ENCODE data around the gene SPATA13. TPM values are rescaled to one million over a fixed set of nuclear protein-coding genes. Genes with fewer than 3 reads are reported as not detected.

SPATA13 gene
- total RNA-seq, 3 donors from 2014 or later = 6.6 to 84.7 (median 58.7) TPM

GRCh38 chr13:24272452-24273161 lies 112.1 kb downstream of the SPATA13 start:
- Histone ChIP-seq H3K4me3 (peak overlapping the region; percentile 36 to 67 (median 41)), H3K36me3 (no peaks in the 10 kb centered on the region), H3K27ac (peak overlapping the region; percentile 85 to 92), H3K27me3 (no peaks in the 10 kb centered on the region), H3K9me3 (no peaks in the 10 kb centered on the region), H3K4me1 (peaks cover 4 to 8% of the 10 kb centered on the region in 2 donors)
- no peak for DNase-seq (ENCODE audit: low spot score in 2 of 2)
- no peak for TF ChIP-seq POLR2AphosphoS5 (IDR thresholded peaks at IDR 0.05)
- TF ChIP-seq CTCF (IDR thresholded peaks at IDR 0.05) = no peak
- no peak for TF ChIP-seq POLR2A (IDR thresholded peaks at IDR 0.05)
- intact Hi-C loops (cut with DNase I; ENCODE audit: low total_unique reads) = no loop called here

- no peak for DNase-seq (ENCODE audit: low spot score in 2 of 2)
- no peaks in the 10 kb centered on the region for H3K36me3 ChIP-seq
- TF ChIP-seq POLR2A (IDR thresholded peaks at IDR 0.05) (no peak), CTCF (IDR thresholded peaks at IDR 0.05) (no peak), POLR2AphosphoS5 (IDR thresholded peaks at IDR 0.05) (no peak)
- H3K4me3 ChIP-seq = no peak overlapping the region
- peaks cover 4 to 8% of the 10 kb centered on the region in 2 donors for H3K4me1 ChIP-seq
- H3K27ac ChIP-seq = no peak overlapping the region
- no peaks in the 10 kb centered on the region for H3K9me3 ChIP-seq
- no peaks in the 10 kb centered on the region for H3K27me3 ChIP-seq
- intact Hi-C loops (cut with DNase I; ENCODE audit: low total_unique reads) = no loop called here
Measured at GRCh38 chr13:24273926-24274325, 113.4 kb downstream of the SPATA13 start.

GRCh38 chr13:24274452-24275021 lies 114.0 kb downstream of the SPATA13 start:
- H3K27ac ChIP-seq = no peak overlapping the region
- H3K4me1 ChIP-seq = peaks cover 4 to 8% of the 10 kb centered on the region in 2 donors
- intact Hi-C loops (cut with DNase I; ENCODE audit: low total_unique reads) = no loop called here
- H3K4me3 ChIP-seq = no peak overlapping the region
- TF ChIP-seq POLR2AphosphoS5 (IDR thresholded peaks at IDR 0.05) (no peak), POLR2A (IDR thresholded peaks at IDR 0.05) (no peak), CTCF (IDR thresholded peaks at IDR 0.05) (no peak)
- no peaks in the 10 kb centered on the region for H3K9me3 ChIP-seq
- no peaks in the 10 kb centered on the region for H3K36me3 ChIP-seq
- DNase-seq (ENCODE audit: low spot score in 2 of 2) = no peak
- H3K27me3 ChIP-seq = no peaks in the 10 kb centered on the region

GRCh38 chr13:24275041-24275440 lies 114.5 kb downstream of the SPATA13 start:
- Histone ChIP-seq H3K4me1 (peaks cover 4 to 8% of the 10 kb centered on the region in 2 donors), H3K4me3 (no peak overlapping the region), H3K36me3 (no peaks in the 10 kb centered on the region), H3K9me3 (no peaks in the 10 kb centered on the region), H3K27me3 (no peaks in the 10 kb centered on the region), H3K27ac (no peak overlapping the region)
- DNase-seq (ENCODE audit: low spot score in 2 of 2) = no peak
- TF ChIP-seq POLR2A (IDR thresholded peaks at IDR 0.05) = no peak
- TF ChIP-seq CTCF (IDR thresholded peaks at IDR 0.05) = no peak
- no peak for TF ChIP-seq POLR2AphosphoS5 (IDR thresholded peaks at IDR 0.05)
- intact Hi-C loops (cut with DNase I; ENCODE audit: low total_unique reads) = no loop called here

GRCh38 chr13:24276306-24276705 lies 115.8 kb downstream of the SPATA13 start:
- Histone ChIP-seq H3K4me3 (no peak overlapping the region), H3K4me1 (peaks cover 0 to 4% of the 10 kb centered on the region in 2 donors), H3K36me3 (no peaks in the 10 kb centered on the region), H3K9me3 (no peaks in the 10 kb centered on the region), H3K27me3 (no peaks in the 10 kb centered on the region), H3K27ac (no peak overlapping the region)
- no peak for TF ChIP-seq POLR2A (IDR thresholded peaks at IDR 0.05)
- no peak for DNase-seq (ENCODE audit: low spot score in 2 of 2)
- intact Hi-C loops (cut with DNase I; ENCODE audit: low total_unique reads) = no loop called here
